Astrocyte of the cerebellum (primary cell): ENCODE measurements around the gene C2orf42.

Source experiments
- DNase-seq: peaks from one replicate; pipeline ENCODE4 v3.0.0-alpha.2; 2011; ENCODE audit warnings: low read depth
- H3K4me3 ChIP-seq: 2 replicates; pipeline ENCODE4 v1.5.1; 2011; ENCODE audit warnings: mild to moderate bottlenecking, low read depth, low read length, moderate library complexity
- CTCF ChIP-seq: IDR thresholded peaks from 2 replicates; pipeline ENCODE4 v1.5.1; 2012; ENCODE audit warnings: low read length, low read depth, moderate library complexity, mild to moderate bottlenecking; ENCODE audit errors: missing control alignments
- in situ Hi-C: cut with HindIII; loops from 2 replicates; pipeline ENCODE4 v1.10.0; 2017; ENCODE audit warnings: low sequenced_read_pairs

Gene C2orf42

DNA sequence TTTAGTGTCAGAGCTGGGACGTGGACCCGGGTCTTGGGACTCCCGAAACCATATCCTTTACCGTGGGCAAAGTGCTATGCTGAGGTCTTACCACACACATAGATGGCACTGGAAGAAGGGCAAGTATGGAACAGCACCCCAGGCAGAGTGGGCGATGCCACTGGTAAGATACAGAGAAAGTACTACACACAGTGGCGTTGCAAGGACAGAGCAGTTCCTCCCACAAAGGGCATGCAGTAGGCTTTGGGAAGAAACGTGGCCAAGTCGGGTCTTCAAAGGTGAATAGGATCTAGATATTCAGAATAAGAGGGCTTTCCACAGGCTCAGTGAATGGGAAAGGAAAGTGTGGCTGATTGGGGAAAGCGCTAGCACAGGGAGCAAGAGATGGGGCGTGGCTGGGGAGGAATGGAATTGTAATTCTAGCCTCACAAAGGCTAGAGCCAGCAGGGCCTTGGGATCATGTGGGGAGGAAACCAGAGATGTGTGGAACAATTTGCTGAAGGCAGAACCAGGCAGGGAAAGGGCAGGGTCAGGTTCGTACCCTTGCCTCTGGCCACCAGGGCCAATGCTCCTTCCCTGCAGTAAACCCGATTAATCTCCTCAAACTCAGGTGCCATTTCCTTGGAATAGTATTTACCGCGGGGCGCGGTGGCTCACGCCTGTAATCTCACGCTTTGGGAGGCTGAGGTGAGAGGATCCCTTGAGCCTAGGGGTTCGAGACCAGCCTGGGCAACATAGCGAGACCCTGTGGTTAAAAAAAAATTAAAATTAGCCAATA is 67.6 kb downstream of the C2orf42 start:
- H3K4me3 ChIP-seq, result no peak overlapping the region
- in situ Hi-C loops, result no loop called here
- no peak for TF ChIP-seq CTCF
- DNase-seq, result no peak

- TF ChIP-seq CTCF, result no peak
- DNase-seq, result no peak
- no peak overlapping the region for H3K4me3 ChIP-seq
- in situ Hi-C loops, result no loop called here
Measured at GRCh38 chr2:70122470-70122869, 68.3 kb downstream of the C2orf42 start.

DNA sequence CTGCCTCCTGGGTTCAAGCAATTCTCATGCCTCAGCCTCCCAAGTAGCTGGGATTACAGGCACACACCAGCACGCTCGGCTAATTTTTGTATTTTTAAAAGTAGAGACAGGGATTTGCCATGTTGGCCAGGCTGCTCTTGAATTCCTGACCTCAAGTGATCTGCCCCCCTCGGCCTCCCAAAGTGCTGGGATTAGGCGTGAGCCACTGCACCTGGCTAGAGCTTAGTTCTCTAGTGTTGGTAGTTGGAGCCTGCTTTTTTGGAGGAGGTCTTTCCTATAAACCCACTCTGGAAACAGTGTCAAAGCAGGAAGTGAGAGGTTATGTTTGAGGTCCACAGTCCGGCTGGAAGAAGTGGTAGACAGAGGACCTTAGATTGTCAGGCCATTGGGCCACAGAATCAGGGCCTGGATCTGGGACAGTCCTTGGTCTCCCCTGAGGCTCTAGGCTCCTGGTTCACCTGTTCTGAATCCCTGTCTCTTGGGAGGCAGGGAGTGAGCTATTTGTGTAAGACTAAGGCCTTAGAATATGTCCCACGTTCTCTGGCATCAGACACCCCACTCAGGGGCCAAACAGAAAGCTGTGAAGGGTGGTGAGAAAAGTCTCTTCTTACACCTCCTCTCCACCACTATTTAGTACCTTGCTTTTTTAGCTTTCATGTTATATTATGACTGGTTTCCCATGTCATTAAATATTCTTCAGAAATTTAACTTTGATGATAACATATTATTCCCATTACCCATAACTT is 69.0 kb downstream of the C2orf42 start:
- in situ Hi-C loops, result no loop called here
- no peak for DNase-seq
- H3K4me3 ChIP-seq, result no peak overlapping the region
- TF ChIP-seq CTCF, result no peak

DNA sequence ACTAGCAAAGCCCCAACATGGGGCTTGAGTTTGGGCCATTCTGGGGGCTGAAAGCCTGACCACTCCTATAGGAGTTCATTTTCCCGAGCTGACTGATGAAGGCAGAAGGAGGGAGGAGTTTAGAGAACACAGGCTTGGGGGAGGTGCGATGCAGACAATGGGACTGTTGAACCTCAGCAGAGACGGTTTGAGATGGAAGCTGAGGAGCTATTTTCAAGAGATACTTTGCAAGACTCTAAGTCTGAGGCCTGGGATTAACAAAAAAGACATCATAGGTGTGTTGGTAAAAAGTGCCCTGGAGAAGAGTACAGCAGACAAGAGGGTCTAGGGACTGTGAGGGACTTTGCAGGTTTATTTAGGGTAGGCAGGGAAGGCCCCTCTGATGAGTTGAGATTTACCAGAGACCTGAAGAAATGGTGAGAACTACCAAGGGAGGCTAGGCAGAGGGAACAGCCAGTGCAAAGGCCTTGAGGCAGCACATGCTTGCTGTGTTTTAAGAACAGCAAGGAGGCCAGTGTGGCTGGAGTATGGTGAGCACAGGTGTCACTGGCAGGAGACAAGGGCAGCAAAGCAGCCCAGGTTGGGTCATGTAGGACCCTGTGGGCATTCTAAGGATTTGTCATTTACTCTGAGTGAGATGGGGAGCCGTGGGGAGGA is 71.9 kb downstream of the C2orf42 start:
- in situ Hi-C loops, result no loop called here
- H3K4me3 ChIP-seq, result no peak overlapping the region
- no peak for DNase-seq
- no peak for TF ChIP-seq CTCF

DNA sequence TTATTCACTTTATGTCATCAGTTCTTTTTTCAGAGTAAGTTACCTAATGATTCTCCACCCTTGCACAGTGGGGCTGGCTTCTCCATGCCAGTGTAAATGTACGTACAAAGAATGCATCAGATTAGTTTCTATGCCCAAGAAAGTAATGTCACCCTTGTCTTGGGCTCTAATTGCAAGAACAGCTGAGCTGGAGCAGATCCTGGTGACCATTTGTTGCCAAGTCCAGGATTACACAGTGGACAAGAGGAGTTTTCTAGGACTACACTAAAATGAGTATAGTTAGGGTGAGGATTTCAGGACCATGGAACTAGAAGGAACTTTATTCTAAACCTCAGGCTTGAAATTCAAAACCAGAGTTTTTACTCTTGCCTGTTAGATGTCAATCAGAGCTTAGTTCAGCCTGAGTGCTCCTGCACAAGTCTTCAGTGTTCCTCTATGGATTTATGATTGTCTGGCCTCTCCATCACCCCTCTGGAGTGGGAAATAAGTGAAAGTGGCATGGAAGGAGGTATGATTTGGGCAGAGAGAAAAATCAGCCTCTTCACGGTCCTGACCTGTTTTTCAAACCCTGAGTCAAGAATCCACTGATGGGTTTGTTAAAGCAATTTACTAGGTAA is 73.8 kb downstream of the C2orf42 start:
- no peak for DNase-seq
- TF ChIP-seq CTCF, result no peak
- H3K4me3 ChIP-seq, result no peak overlapping the region
- in situ Hi-C loops, result no loop called here
